GM21526 (cell line): Measurements from ENCODE around the gene SNX30.

Source experiments
- ATAC-seq: cut with Tn5 transposase; IDR thresholded peaks from one replicate; pipeline ENCODE4 v1.9.1; 2021; ENCODE audit warnings: moderate library complexity; ENCODE audit not compliant: unreplicated experiment, low FRiP score

SNX30 gene

GRCh38 chr9:112872019-112872418 lies 121.5 kb downstream of the SNX30 start:
- ATAC-seq = no peak

DNA sequence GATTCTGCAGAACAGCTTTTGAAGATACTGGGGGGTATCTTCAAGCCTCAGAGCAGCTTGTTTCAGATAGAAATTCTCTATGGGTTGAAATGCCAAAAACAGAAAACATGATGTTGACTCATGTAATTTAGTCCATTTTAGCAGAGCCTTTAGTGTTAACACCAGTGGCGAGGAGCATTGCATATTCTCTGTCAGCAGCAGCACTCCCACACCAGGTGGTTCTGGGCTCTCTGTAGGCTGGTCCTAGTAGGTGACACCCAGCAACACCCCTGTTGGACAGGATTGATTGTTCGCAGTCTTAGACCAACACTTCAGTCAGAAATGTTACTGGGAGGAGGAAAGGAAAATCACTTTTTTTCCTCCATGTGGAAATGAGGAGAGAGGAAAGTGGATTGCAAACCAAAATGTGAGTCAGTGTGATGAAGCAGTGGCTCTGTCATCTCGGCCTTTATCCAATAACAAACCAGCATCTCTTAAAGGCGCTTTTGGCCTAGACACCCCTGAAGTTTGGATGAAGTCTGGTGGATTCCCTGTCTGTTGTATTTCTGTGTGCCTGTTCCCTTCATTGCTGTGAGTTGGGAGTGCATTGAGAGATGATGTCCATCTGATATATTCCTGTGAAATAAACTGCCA lies 123.3 kb downstream of the SNX30 start:
- no peak for ATAC-seq

DNA sequence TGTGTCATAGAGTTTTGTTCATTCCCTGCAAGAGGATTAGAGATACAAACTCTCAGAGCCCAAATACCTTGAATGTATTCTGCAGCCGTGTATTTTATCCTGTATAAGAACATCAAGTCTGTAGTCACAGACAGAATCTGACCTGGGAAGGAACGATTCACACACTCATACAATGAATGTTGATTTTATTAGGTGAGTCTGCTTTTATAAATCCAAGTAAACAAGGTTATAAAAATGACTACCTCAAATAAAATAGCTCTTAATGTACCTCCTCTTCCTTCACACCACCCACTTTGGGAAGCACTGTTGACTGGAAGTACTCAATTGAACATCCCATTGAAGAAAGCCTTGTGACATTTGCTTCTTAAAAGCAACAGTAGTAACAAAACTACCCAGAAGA lies 128.2 kb downstream of the SNX30 start:
- ATAC-seq = no peak

GRCh38 chr9:112880650-112881049 lies 130.1 kb downstream of the SNX30 start:
- no peak for ATAC-seq

DNA sequence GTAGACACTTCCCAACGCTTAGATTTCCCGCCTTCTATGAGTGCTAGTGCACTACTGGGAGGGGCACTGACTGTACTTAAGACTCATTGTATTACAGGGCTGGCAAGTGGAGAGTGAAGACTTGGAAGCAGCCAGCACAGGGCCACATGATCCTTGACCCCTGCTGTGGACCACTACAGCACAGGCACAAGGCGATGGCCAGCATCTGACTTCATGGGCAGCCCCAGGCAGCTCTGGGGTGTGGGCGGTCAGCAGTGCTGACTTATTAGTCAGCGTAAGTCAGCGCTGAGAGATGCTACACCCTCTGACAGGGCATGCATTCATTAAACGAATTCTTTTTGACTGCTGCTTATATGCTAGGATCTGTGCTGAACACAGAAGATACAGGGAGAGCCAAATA lies 130.8 kb downstream of the SNX30 start:
- no peak for ATAC-seq

DNA sequence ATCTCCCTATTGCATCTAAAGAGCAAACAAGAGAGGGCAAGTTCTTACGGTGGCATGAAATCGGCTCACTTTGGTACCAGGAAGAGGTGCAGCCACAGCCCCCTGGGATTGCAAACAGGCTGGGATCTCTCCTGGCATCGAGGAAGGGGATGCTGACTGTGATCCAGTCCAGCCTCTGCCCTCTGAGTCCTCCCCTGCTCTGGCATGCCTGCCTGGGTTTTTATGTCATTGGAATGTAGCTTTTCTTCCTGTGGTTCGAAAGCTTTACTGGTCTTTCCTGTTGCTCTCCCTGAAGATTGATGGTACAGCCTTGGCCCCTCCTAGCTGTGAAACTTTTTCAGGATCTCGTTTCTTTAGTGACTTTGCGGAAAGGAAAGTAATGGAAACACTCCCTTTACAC lies 133.5 kb downstream of the SNX30 start:
- no peak for ATAC-seq

DNA sequence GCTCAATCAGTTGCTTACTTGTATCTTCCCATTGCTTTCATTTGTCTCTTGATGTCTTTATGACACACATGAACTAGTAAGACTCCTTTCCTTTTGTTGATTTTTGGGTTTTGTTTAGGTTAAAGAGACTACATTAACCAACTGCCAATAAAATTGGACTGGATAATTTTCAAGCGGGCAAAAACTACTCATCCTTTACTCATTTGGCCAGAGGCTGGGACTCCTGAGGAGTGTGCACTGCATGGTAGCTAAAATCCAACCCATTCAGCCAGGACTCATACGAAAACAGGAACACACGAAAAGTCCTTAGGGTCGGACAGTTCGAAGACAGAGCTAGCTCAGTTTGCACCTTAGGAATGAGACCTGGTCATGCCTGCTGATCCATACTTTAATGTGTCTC lies 134.2 kb downstream of the SNX30 start:
- no peak for ATAC-seq

GRCh38 chr9:112885324-112885723 lies 134.8 kb downstream of the SNX30 start:
- no peak for ATAC-seq

- ATAC-seq = no peak
These were observed 135.8 kb downstream of the SNX30 start for GRCh38 chr9:112886351-112886750.

- ATAC-seq = no peak
These were observed 136.8 kb downstream of the SNX30 start for GRCh38 chr9:112887381-112887780.

GRCh38 chr9:112890106-112891081 lies 139.8 kb downstream of the SNX30 start, which contains the start of gene SLC46A2:
SLC46A2 (minus strand) TSS chr9:112890876; CDS start chr9:112890681, 195 bp downstream.
- no peak for ATAC-seq

DNA sequence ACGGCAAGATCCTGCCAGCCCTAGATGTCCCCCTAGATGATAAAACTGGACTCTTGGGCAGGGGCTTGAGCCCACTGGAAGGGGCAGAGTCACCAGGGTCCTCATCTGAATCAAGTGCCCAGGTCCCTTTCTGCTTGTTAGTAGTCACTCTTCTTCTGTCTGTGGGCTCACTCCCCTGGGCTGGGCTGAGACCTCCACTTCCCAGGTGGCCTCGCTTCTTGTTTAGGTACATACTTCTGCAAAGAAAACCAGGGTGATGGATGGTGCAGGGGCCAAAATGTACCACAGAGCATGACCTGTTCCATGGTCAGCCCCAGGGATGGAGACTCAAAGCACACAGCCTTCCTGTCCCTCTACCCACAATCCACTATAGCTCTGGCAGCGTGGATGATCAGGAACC lies 141.0 kb downstream of the SNX30 start:
- no peak for ATAC-seq

GRCh38 chr9:112892981-112893380 lies 142.4 kb downstream of the SNX30 start:
- no peak for ATAC-seq

- ATAC-seq = no peak
These were observed 143.5 kb downstream of the SNX30 start for GRCh38 chr9:112894041-112894440.

DNA sequence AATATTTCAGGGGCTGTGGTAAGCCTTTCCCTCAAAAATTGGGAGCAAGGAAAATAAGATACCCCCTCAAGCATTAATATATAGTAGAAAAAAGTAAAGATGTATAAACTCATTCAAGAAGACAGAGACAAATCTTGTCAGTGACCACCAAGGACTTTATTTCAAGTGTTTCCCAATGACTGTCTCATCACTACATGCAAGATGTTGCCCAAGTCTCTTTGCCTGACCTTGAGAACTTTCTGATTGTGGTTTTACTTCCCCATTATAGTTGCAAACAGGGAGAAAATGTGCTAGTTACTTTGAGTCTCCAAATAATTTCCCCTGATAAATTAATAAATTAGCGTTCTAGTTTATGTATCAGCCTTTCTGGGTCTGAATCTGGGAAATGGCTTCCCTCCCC lies 144.1 kb downstream of the SNX30 start:
- ATAC-seq = no peak

DNA sequence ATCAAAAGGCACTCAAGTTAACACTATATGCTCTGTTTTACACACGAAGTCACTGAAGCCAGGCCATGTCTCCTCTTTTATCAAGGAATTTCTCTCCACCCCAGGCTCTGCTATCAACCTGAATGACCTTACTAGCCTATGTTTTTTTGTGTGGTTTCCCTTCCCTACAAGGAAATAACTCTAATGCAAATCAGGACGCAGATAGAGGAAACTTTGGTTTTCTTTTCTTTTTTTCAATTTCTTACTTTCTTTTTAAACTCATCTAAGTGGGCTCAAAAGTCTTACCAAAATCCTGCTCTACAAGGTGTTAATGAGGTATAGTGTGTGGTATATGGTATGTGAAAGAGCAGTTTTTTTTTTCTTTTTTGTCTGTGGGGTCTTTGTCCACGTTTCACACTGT lies 145.6 kb downstream of the SNX30 start:
- no peak for ATAC-seq

DNA sequence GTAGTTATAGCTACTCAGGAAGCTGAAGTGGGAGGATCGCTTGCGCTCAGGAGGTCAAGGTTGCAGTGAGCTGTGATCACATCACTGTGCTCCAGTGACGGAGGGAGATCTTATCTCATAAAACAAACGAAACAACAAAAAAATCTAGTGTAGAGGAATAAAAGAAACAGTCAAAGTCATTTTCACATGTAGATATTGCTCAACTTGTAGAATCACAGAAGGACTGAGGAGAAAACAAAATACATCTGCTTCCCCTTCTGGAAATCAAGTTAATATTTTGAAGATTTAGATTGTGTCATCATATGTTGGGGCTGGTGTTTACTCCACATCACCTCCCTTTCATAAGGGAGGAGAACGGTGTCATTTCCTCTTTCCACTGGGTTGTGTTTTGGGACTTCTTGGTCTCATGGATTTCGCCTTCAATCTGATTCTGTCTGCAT lies 148.3 kb downstream of the SNX30 start:
- no peak for ATAC-seq

DNA sequence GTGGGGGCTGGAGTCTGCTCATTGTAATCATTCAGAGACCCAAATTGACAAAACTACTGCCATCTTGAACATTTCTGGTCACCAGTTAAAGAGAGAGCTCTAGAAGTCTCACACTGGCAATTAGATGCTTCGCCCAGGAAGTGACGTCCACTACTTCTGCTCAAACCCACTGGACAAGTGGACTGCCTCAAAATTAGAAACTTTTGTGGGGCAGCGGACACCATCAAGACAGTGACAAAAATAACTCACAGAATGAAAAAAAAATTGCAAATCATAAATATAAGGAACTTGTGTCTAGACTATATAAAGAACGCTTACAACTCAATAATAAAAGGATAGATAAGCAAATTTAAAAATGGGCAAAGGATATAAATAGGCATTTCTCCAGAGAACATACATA lies 149.9 kb downstream of the SNX30 start:
- no peak for ATAC-seq

- no peak for ATAC-seq
These were observed 150.3 kb downstream of the SNX30 start for GRCh38 chr9:112900901-112901300.

DNA sequence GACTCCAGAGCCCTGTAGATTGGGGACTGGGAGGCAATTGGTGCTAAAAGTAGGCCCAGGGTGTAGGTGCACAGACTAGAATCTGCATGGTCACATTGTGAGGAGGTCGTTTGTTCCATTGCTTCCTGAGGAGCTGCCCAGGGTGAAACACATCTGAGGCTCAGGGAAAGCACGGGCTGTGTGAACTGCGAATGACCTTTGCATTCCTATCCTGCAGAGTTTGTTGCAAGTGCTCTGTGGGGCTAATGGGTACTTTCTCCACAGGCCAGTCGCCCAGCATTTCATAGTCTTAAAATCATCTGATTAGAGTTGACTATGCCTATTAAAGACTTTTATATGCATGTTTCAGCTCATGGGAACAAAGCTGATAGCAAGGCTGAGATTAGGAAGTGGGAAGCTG lies 154.5 kb downstream of the SNX30 start:
- ATAC-seq = no peak

DNA sequence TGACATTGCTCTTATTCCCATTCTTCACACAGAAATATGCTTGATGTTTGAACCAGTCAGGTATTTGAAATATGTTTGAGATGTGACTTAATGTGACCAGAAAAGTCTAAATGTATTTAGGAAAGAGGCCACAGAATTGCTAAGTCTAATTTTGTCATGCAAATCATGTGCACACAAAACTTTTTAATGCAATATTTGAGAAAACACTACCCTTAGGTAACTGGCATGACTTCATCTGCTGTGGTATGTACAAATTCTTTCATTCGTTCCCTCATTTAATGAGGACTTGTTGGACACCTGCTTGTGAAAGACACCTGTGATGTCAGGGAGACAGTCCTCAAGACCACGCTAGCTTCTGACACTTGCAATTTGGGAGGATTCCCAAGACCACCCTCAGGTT lies 161.2 kb downstream of the SNX30 start:
- no peak for ATAC-seq

- ATAC-seq = no peak
These were observed 162.1 kb downstream of the SNX30 start for GRCh38 chr9:112912636-112913035.
